WTC11 (cell line): ENCODE results near the gene ZNF827. TPM values are rescaled to one million over a fixed set of nuclear protein-coding genes. Genes with fewer than 3 reads are reported as not detected.

Experiments
- ATAC-seq: fragments of 200-7000 bp; cut with Tn5 transposase; 2 replicates; pipeline ENCODE4 v1.10.0; 2021; ENCODE audit warnings: mild to moderate bottlenecking, moderate library complexity
- CTCF ChIA-PET: fragments of 300-600 bp; sonication (Branson Sonifier 250); formaldehyde crosslinking; loops from one replicate; lab custom pipeline; 2021; ENCODE audit warnings: antibody characterized with exemption; lab: Charles Lee
- POLR2A ChIA-PET: fragments of 350-600 bp; sonication (Branson Sonifier 250); formaldehyde crosslinking; loops from one replicate; lab custom pipeline; 2021; ENCODE audit warnings: antibody characterized with exemption; lab: Charles Lee
- DNase-seq: peaks from one replicate; pipeline ENCODE4 v3.0.0; 2021; ENCODE audit warnings: low spot score
- H3K27ac Mint-ChIP-seq: 2 replicates; pipeline ENCODE4 v1.8.0; 2021; ENCODE audit warnings: mixed read lengths
- H3K27me3 Mint-ChIP-seq: 2 replicates; pipeline ENCODE4 v1.8.0; 2021; ENCODE audit warnings: low read depth, mild to moderate bottlenecking, moderate library complexity, mixed read lengths
- H3K36me3 Mint-ChIP-seq: 2 replicates; pipeline ENCODE4 v1.8.0; 2021; ENCODE audit warnings: mixed read lengths
- H3K4me1 Mint-ChIP-seq: 2 replicates; pipeline ENCODE4 v1.8.0; 2022; ENCODE audit warnings: mixed read lengths
- H3K4me3 Mint-ChIP-seq: 2 replicates; pipeline ENCODE4 v1.8.0; 2021; ENCODE audit warnings: mild to moderate bottlenecking, moderate library complexity, mixed read lengths
- H3K9me3 Mint-ChIP-seq: 2 replicates; pipeline ENCODE4 v1.8.0; 2021; ENCODE audit warnings: mixed read lengths
- AFF4 ChIP-seq: sonication (generic); formaldehyde crosslinking; IDR thresholded peaks from 2 replicates; pipeline ENCODE4 v1.8.1; 2023; ENCODE audit warnings: mild to moderate bottlenecking, missing genetic modification reagents, borderline replicate concordance
- ATF3 ChIP-seq: sonication (generic); formaldehyde crosslinking; conservative IDR thresholded peaks from 2 replicates; pipeline ENCODE4 v1.8.1; 2022; ENCODE audit warnings: mild to moderate bottlenecking, missing genetic modification reagents
- ESRRA ChIP-seq: sonication (generic); formaldehyde crosslinking; IDR thresholded peaks from 2 replicates; pipeline ENCODE4 v1.8.1; 2022; ENCODE audit warnings: mild to moderate bottlenecking, missing genetic modification reagents, borderline replicate concordance
- FOXK1 ChIP-seq: sonication (generic); formaldehyde crosslinking; IDR thresholded peaks from 2 replicates; pipeline ENCODE4 v1.8.0; 2022; ENCODE audit warnings: mild to moderate bottlenecking, moderate library complexity, missing genetic modification reagents
- FOXP1 ChIP-seq: sonication (generic); formaldehyde crosslinking; IDR thresholded peaks from 2 replicates; pipeline ENCODE4 v1.8.0; 2022; ENCODE audit warnings: missing genetic modification reagents, mild to moderate bottlenecking, moderate library complexity, borderline replicate concordance
- GRHL2 ChIP-seq: fragments of 250-450 bp; sonication (Bioruptor Pico); IDR thresholded peaks from 2 replicates; pipeline ENCODE4 v1.8.0; 2022; ENCODE audit warnings: mild to moderate bottlenecking, moderate library complexity; ENCODE audit not compliant: insufficient replicate concordance, severe bottlenecking
- GTF2I ChIP-seq: fragments of 250-450 bp; sonication (Bioruptor Pico); conservative IDR thresholded peaks from 2 replicates; pipeline ENCODE4 v1.4.0; 2021; ENCODE audit warnings: mild to moderate bottlenecking
- MXD4 ChIP-seq: fragments of 250-450 bp; sonication (Bioruptor Pico); IDR thresholded peaks from 2 replicates; pipeline ENCODE4 v1.8.0; 2021; ENCODE audit warnings: mild to moderate bottlenecking, moderate library complexity, borderline replicate concordance
- NFYB ChIP-seq: sonication (generic); formaldehyde crosslinking; conservative IDR thresholded peaks from 2 replicates; pipeline ENCODE4 v1.8.0; 2022; ENCODE audit warnings: low read depth, missing genetic modification reagents
- OVOL2 ChIP-seq: fragments of 250-450 bp; sonication (Bioruptor Pico); IDR thresholded peaks from 2 replicates; pipeline ENCODE4 v1.9.0; 2021; ENCODE audit warnings: mild to moderate bottlenecking, borderline replicate concordance
- ZNF121 ChIP-seq: sonication (generic); formaldehyde crosslinking; IDR thresholded peaks from 2 replicates; pipeline ENCODE4 v1.8.0; 2023; ENCODE audit warnings: missing genetic modification reagents
- ZNF396 ChIP-seq: fragments of 250-450 bp; sonication (Bioruptor Pico); IDR thresholded peaks from 2 replicates; pipeline ENCODE4 v1.8.0; 2021; ENCODE audit warnings: mild to moderate bottlenecking, moderate library complexity, borderline replicate concordance
- ZNF425 ChIP-seq: fragments of 250-450 bp; sonication (Bioruptor Pico); conservative IDR thresholded peaks from 2 replicates; pipeline ENCODE4 v1.9.0; 2021; ENCODE audit warnings: mild to moderate bottlenecking
- ZNF532 ChIP-seq: fragments of 250-450 bp; sonication (Bioruptor Pico); IDR thresholded peaks from 2 replicates; pipeline ENCODE4 v1.9.0; 2021; ENCODE audit warnings: mild to moderate bottlenecking, borderline replicate concordance
- ZSCAN18 ChIP-seq: fragments of 250-450 bp; sonication (Bioruptor Pico); IDR thresholded peaks from 2 replicates; pipeline ENCODE4 v2.1.2; 2022; ENCODE audit warnings: mild to moderate bottlenecking, moderate library complexity
- total RNA-seq: library from RNA; stranded (reverse); gene quantifications from 3 replicates; pipeline ENCODE4 v1.2.3, GENCODE V29; 2021

ZNF827 gene
- total RNA-seq, 1 experiment from 2014 or later: 25.6 TPM

GRCh38 chr4:145902522-145902921, 36.1 kb downstream of the ZNF827 start (continued):
- no peak for TF ChIP-seq ZNF532 (CRISPR knock-in tag)
- TF ChIP-seq ATF3: no peak
- TF ChIP-seq NFYB (CRISPR knock-in tag): no peak
- no peak for TF ChIP-seq ESRRA (CRISPR knock-in tag)
- TF ChIP-seq ZNF121 (CRISPR knock-in tag): no peak
- no peak for TF ChIP-seq OVOL2 (CRISPR knock-in tag)

- Mint-ChIP-seq H3K4me1 (peaks cover 70% of the 10 kb centered on the region), H3K36me3 (peaks cover 34% of the 10 kb centered on the region), H3K4me3 (no peak overlapping the region), H3K27me3 (no peaks in the 10 kb centered on the region), H3K27ac (no peak overlapping the region), H3K9me3 (no peaks in the 10 kb centered on the region)
- no peak for DNase-seq
- no peak for ATAC-seq
- POLR2A ChIA-PET: no interaction called here
- CTCF ChIA-PET: interaction anchor here (1.5 to 2.3 kb wide), 2 partner anchors 12 to 224 kb away, joined by 3 to 12 read pairs; no protein-coding TSS in a partner anchor
- TF ChIP-seq FOXP1 (no peak), ESRRA (CRISPR knock-in tag) (no peak), AFF4 (no peak), ZNF425 (no peak), ZSCAN18 (CRISPR knock-in tag) (no peak), ZNF396 (CRISPR knock-in tag) (no peak), GRHL2 (CRISPR knock-in tag) (no peak), MXD4 (CRISPR knock-in tag) (no peak), GTF2I (CRISPR knock-in tag) (no peak), FOXK1 (CRISPR knock-in tag) (no peak)
Measured at GRCh38 chr4:145899886-145900460, 38.6 kb downstream of the ZNF827 start.
